H9 (cell line): ENCODE results near the gene ART3. TPM values are rescaled to one million over a fixed set of nuclear protein-coding genes. Genes with fewer than 3 reads are reported as not detected.

Experiments
- DNase-seq: peaks from one replicate; pipeline ENCODE4 v3.0.0-alpha.2; 2017
- H2AFZ ChIP-seq: one replicate; pipeline ENCODE4 v1.6.1; 2013; ENCODE audit warnings: mild to moderate bottlenecking, low read length, control low read depth, moderate library complexity
- H2AK5ac ChIP-seq: 2 replicates; pipeline ENCODE4 v1.6.1; 2013; ENCODE audit warnings: low read length, control low read depth, mixed read lengths; ENCODE audit not compliant: insufficient read length
- H2BK120ac ChIP-seq: one replicate; pipeline ENCODE4 v1.6.1; 2013; ENCODE audit warnings: low read depth, mild to moderate bottlenecking, low read length, control low read depth, inconsistent platforms; ENCODE audit not compliant: poor library complexity, severe bottlenecking
- H2BK12ac ChIP-seq: 2 replicates; pipeline ENCODE4 v1.6.1; 2013; ENCODE audit warnings: low read length, control low read depth, mixed read lengths, low read depth; ENCODE audit not compliant: insufficient read length
- H2BK15ac ChIP-seq: 2 replicates; pipeline ENCODE4 v1.6.1; 2013; ENCODE audit warnings: low read depth, low read length, control low read depth
- H2BK20ac ChIP-seq: one replicate; pipeline ENCODE4 v1.6.1; 2013; ENCODE audit warnings: low read depth, mild to moderate bottlenecking, low read length, control low read depth, inconsistent platforms; ENCODE audit not compliant: poor library complexity, severe bottlenecking
- H2BK5ac ChIP-seq: 2 replicates; pipeline ENCODE4 v1.6.1; 2013; ENCODE audit warnings: low read length, control low read depth, mixed read lengths; ENCODE audit not compliant: insufficient read length
- H3K14ac ChIP-seq: 2 replicates; pipeline ENCODE4 v1.6.1; 2013; ENCODE audit warnings: low read length, control low read depth; ENCODE audit not compliant: insufficient read depth
- H3K18ac ChIP-seq: 2 replicates; pipeline ENCODE4 v1.6.1; 2013; ENCODE audit warnings: low read depth, mild to moderate bottlenecking, mixed read lengths, low read length, control low read depth; ENCODE audit not compliant: insufficient read length
- H3K23ac ChIP-seq: 2 replicates; pipeline ENCODE4 v1.6.1; 2013; ENCODE audit warnings: low read length, control low read depth, mixed read lengths, low read depth; ENCODE audit not compliant: insufficient read length
- H3K23me2 ChIP-seq: 2 replicates; pipeline ENCODE4 v1.6.1; 2013; ENCODE audit warnings: low read depth, mild to moderate bottlenecking, mixed read lengths, low read length, control low read depth; ENCODE audit not compliant: insufficient read length, poor library complexity, severe bottlenecking
- H3K27ac ChIP-seq: 2 replicates; pipeline ENCODE4 v1.5.1; 2013; ENCODE audit warnings: low read length, control low read depth, mixed read lengths, low read depth; ENCODE audit not compliant: insufficient read length
- H3K27me3 ChIP-seq: 2 replicates; pipeline ENCODE4 v1.6.1; 2013; ENCODE audit warnings: low read length, control low read depth, inconsistent platforms; ENCODE audit not compliant: insufficient read depth
- H3K4ac ChIP-seq: 2 replicates; pipeline ENCODE4 v1.6.1; 2013; ENCODE audit warnings: low read depth, mild to moderate bottlenecking, control low read depth, inconsistent platforms, low read length, moderate library complexity
- H3K4me1 ChIP-seq: 2 replicates; pipeline ENCODE4 v1.6.1; 2013; ENCODE audit warnings: low read length, control low read depth, inconsistent platforms; ENCODE audit not compliant: insufficient read depth
- H3K4me2 ChIP-seq: 2 replicates; pipeline ENCODE4 v1.6.1; 2013; ENCODE audit warnings: low read length, control low read depth, mixed read lengths; ENCODE audit not compliant: insufficient read length, insufficient read depth
- H3K56ac ChIP-seq: 2 replicates; pipeline ENCODE4 v1.6.1; 2013; ENCODE audit warnings: low read depth, mild to moderate bottlenecking, mixed read lengths, low read length, control low read depth; ENCODE audit not compliant: insufficient read length
- H3K79me1 ChIP-seq: 2 replicates; pipeline ENCODE4 v1.6.1; 2013; ENCODE audit warnings: low read depth, mild to moderate bottlenecking, moderate library complexity, low read length, control low read depth, inconsistent platforms; ENCODE audit not compliant: insufficient read depth, poor library complexity, severe bottlenecking
- H3K79me2 ChIP-seq: 2 replicates; pipeline ENCODE4 v1.6.1; 2013; ENCODE audit warnings: low read length, control low read depth, inconsistent platforms; ENCODE audit not compliant: insufficient read depth
- H3K9ac ChIP-seq: 2 replicates; pipeline ENCODE4 v1.6.1; 2013; ENCODE audit warnings: low read length, control low read depth, mixed read lengths; ENCODE audit not compliant: insufficient read length; ENCODE audit errors: extremely low read depth
- H3K9me3 ChIP-seq: one replicate; pipeline ENCODE4 v1.6.1; 2013; ENCODE audit warnings: low read depth, low read length, inconsistent platforms; ENCODE audit not compliant: control insufficient read depth
- H3T11ph ChIP-seq: one replicate; pipeline ENCODE4 v1.6.1; 2013; ENCODE audit warnings: mild to moderate bottlenecking, low read length, control low read depth, inconsistent platforms
- H4K20me1 ChIP-seq: one replicate; pipeline ENCODE4 v1.6.1; 2013; ENCODE audit not compliant: control insufficient read depth, insufficient read length, insufficient read depth
- H4K5ac ChIP-seq: 2 replicates; pipeline ENCODE4 v1.6.1; 2013; ENCODE audit warnings: low read depth, mild to moderate bottlenecking, mixed read lengths, low read length, control low read depth; ENCODE audit not compliant: insufficient read length
- H4K8ac ChIP-seq: replicated peaks from 2 replicates; pipeline ENCODE4 v1.6.1; 2013; ENCODE audit warnings: low read length, control low read depth, mixed read lengths, low read depth; ENCODE audit not compliant: insufficient read length
- H4K91ac ChIP-seq: 2 replicates; pipeline ENCODE4 v1.6.1; 2013; ENCODE audit warnings: low read depth, mild to moderate bottlenecking, moderate library complexity, mixed read lengths, low read length, control low read depth; ENCODE audit not compliant: insufficient read length
- H3K27ac Mint-ChIP-seq, 3 experiments: 2 replicates in 2 of 3; 3 replicates in 1 of 3; pipeline ENCODE4 v1.8.0; 2020 to 2021; ENCODE audit warnings: mixed read lengths in 3 of 3, mild to moderate bottlenecking in 1 of 3, moderate library complexity in 1 of 3
- H3K27me3 Mint-ChIP-seq: 2 replicates; pipeline ENCODE4 v1.8.0; 2021; ENCODE audit warnings: low read depth, mild to moderate bottlenecking, moderate library complexity, mixed read lengths
- H3K36me3 Mint-ChIP-seq, 3 experiments: 2 replicates in 2 of 3; 3 replicates in 1 of 3; pipeline ENCODE4 v1.8.0; 2020 to 2021; ENCODE audit warnings: low read depth in 3 of 3, mixed read lengths in 3 of 3; ENCODE audit not compliant: insufficient read depth in 1 of 3
- H3K4me1 Mint-ChIP-seq, 2 experiments: 2 replicates each; pipeline ENCODE4 v1.8.0; 2020; ENCODE audit warnings: mixed read lengths in 2 of 2
- H3K4me3 Mint-ChIP-seq, 2 experiments: 2 replicates in 1 of 2; 3 replicates in 1 of 2; pipeline ENCODE4 v1.8.0; 2020 to 2021; ENCODE audit warnings: mild to moderate bottlenecking in 2 of 2, mixed read lengths in 2 of 2, moderate library complexity in 1 of 2
- H3K9me3 Mint-ChIP-seq, 2 experiments: 2 replicates in 1 of 2; 3 replicates in 1 of 2; pipeline ENCODE4 v1.8.0; 2020; ENCODE audit warnings: mild to moderate bottlenecking in 2 of 2, mixed read lengths in 2 of 2, moderate library complexity in 1 of 2
- total RNA-seq: library from RNA; stranded (reverse); gene quantifications from 2 replicates; pipeline ENCODE4 v1.2.1, GENCODE V29; 2021
- TF ChIP-seq, protein P1 (sequence below): fragments of 200-600 bp; sonication (generic); conservative IDR thresholded peaks from 3 replicates; pipeline ENCODE4 v1.8.0; 2021; ENCODE audit warnings: antibody characterized with exemption, mild to moderate bottlenecking

ART3 gene
- total RNA-seq, 1 experiment from 2014 or later, result 0.74 TPM

DNA sequence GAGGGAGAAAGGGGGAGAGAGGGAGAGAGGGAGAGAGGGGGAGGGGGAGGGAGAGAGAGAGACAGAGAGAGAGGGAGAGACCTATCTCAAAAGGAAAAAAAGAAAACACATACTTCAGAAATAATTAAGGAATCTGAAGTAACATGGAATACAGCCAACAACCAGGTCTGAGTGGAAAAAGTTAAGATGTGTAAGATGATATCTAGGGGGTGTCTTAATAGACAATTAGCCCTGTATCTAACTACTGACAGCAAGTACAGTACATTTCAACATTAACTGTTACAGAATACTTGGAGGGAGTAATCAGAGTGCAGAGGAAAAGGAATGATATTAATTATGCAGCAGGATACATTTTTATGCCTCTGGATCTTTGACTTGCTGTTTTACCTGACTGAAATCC lies 51.3 kb downstream of the ART3 start:
- no peak overlapping the region for H3K27ac ChIP-seq
- H3K36me3 Mint-ChIP-seq, result peaks cover 52 to 84% (median 81%) of the 10 kb centered on the region in 3 experiments

More for the DNA sequence above, 51.3 kb downstream of the ART3 start:
- Histone ChIP-seq H3K9me3 (no peaks in the 10 kb centered on the region), H4K20me1 (no peaks in the 10 kb centered on the region), H3K23ac (no peak overlapping the region), H3K79me2 (no peaks in the 10 kb centered on the region; the same call in 1 of the 2 replicates), H3K18ac (no peak overlapping the region), H2BK5ac (no peak overlapping the region), H3K4ac (no peak overlapping the region), H3T11ph (no peak overlapping the region), H2AFZ (no peak overlapping the region), H3K14ac (no peak overlapping the region), H3K9ac (no peak overlapping the region), H2AK5ac (no peak overlapping the region), H3K56ac (no peak overlapping the region), H3K79me1 (no peaks in the 10 kb centered on the region), H4K5ac (no peak overlapping the region), H3K4me1 (no peaks in the 10 kb centered on the region), H4K91ac (no peak overlapping the region), H3K27me3 (no peaks in the 10 kb centered on the region), H2BK12ac (no peak overlapping the region), H4K8ac (no peak overlapping the region), H3K4me2 (no peak overlapping the region), H3K23me2 (no peaks in the 10 kb centered on the region), H2BK120ac (no peak overlapping the region), H2BK20ac (no peak overlapping the region), H2BK15ac (no peak overlapping the region)
- DNase-seq, result no peak
- H3K9me3 Mint-ChIP-seq, result no peaks in the 10 kb centered on the region; a peak in 1 of 5 replicates
- H3K4me3 Mint-ChIP-seq, result no peak overlapping the region
- TF ChIP-seq, protein P1, sequence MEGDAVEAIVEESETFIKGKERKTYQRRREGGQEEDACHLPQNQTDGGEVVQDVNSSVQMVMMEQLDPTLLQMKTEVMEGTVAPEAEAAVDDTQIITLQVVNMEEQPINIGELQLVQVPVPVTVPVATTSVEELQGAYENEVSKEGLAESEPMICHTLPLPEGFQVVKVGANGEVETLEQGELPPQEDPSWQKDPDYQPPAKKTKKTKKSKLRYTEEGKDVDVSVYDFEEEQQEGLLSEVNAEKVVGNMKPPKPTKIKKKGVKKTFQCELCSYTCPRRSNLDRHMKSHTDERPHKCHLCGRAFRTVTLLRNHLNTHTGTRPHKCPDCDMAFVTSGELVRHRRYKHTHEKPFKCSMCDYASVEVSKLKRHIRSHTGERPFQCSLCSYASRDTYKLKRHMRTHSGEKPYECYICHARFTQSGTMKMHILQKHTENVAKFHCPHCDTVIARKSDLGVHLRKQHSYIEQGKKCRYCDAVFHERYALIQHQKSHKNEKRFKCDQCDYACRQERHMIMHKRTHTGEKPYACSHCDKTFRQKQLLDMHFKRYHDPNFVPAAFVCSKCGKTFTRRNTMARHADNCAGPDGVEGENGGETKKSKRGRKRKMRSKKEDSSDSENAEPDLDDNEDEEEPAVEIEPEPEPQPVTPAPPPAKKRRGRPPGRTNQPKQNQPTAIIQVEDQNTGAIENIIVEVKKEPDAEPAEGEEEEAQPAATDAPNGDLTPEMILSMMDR, result no peak
- H3K27ac Mint-ChIP-seq, result no peak overlapping the region; a peak in 1 of 7 replicates
- no peaks in the 10 kb centered on the region for H3K27me3 Mint-ChIP-seq
- H3K4me1 Mint-ChIP-seq, result no peaks in the 10 kb centered on the region
